Pancreas (tissue), 10 donors: ENCODE measurements around the gene MAFG. TPM values are rescaled to one million over a fixed set of nuclear protein-coding genes. Genes with fewer than 3 reads are reported as not detected.

Experiments
- ATAC-seq, 4 donors: fragments of 200-7000 bp; cut with Tn5 transposase; one replicate each; pipeline versions ENCODE4 v1.8.0 to v1.9.1; 2020; ENCODE audit warnings: mild to moderate bottlenecking in 4 of 4, moderate library complexity in 4 of 4
- DNase-seq, 6 donors: peaks; one replicate each; pipeline ENCODE4 v3.0.0-alpha.2; 2020
- FAIRE-seq: peaks from 2 replicates; lab custom pipeline; 2012; peaks lifted over from hg19 to GRCh38; lab: Jason Lieb, UNC
- H3K27ac ChIP-seq, 4 donors: fragments of 200-600 bp; sonication (generic); 1 replicate in 3 of 4; 2 replicates in 1 of 4; pipeline versions ENCODE4 v1.5.0 to v1.8.0; 2020
- H3K27me3 ChIP-seq, 4 donors: fragments of 200-600 bp; one replicate each; pipeline ENCODE4 v1.8.0; 2021
- H3K36me3 ChIP-seq, 3 donors: fragments of 200-600 bp; sonication (generic) in 1 of 3; one replicate each; pipeline versions ENCODE4 v1.5.0 to v1.8.0; 2020 to 2021
- H3K4me1 ChIP-seq, 3 donors: fragments of 200-600 bp; one replicate each; pipeline ENCODE4 v1.8.0; 2021
- H3K4me3 ChIP-seq, 4 donors: fragments of 200-600 bp; sonication (generic) in 2 of 4; one replicate each; pipeline versions ENCODE4 v1.5.0 to v1.8.0; 2020 to 2021
- H3K9me3 ChIP-seq, 4 donors: fragments of 200-600 bp; one replicate each; pipeline ENCODE4 v1.8.0; 2021
- CTCF ChIP-seq, 4 donors: fragments of 200-600 bp; sonication (generic) in 3 of 4; IDR thresholded peaks; one replicate each; pipeline versions ENCODE4 v1.5.0 to v1.8.0; 2021; ENCODE audit warnings: antibody characterized with exemption in 4 of 4
- WGBS, 2 donors: extraction: QIAGEN DNeasy Blood & Tissue Kit; methylation state at CpG; one replicate each; pipeline ENCODE4 v1.1.7; 2013; 5-methylcytosine and 5-hydroxymethylcytosine counted together
- intact Hi-C, 3 donors: fragments of 100-400 bp; cut with DNase I; formaldehyde crosslinking; loops; one replicate each; pipeline versions ENCODE4 v1.11.1 to v1.14.2; 2022
- polyA plus RNA-seq, 2 donors: library from polyadenylated mRNA; stranded (reverse); fragments of 200-250 nt; gene quantifications; one replicate each; pipeline ENCODE4 v1.2.3, GENCODE V29; 2013
- total RNA-seq, 6 donors: library from RNA; stranded (reverse); fragmentation: NEBNext Ultra II Directional in 4 of 6; extraction: Animal tissue kit (Norgen Biotek cat#: 25700) in 4 of 6; gene quantifications; one replicate each; pipeline versions ENCODE4 v1.2.1 to v1.2.4, GENCODE V29; 2021 to 2023
- donor health status: healthy with polysubstance abuse.
- donor health status: DM: no; HTN: no; CAD: no; lungs with moderate emphysema.
- donor health status: DM: no; HTN: no; CAD: no.
- donor health status: control.
- donor health status: control.
- donor health status: Bipolar disorder and iron deficiency.
- donor health status: DM: yes; HTN: yes; CAD: no.
- donor health status: DM: no; HTN: no; CAD: no.
- donor health status: DM: no; HTN: no; CAD: no.
- donor health status: DM: yes; HTN: yes; CAD: no.

MAFG gene
- total and polyA plus RNA-seq, 8 donors, result 6.4 to 11.1 (median 8.0) TPM

DNA sequence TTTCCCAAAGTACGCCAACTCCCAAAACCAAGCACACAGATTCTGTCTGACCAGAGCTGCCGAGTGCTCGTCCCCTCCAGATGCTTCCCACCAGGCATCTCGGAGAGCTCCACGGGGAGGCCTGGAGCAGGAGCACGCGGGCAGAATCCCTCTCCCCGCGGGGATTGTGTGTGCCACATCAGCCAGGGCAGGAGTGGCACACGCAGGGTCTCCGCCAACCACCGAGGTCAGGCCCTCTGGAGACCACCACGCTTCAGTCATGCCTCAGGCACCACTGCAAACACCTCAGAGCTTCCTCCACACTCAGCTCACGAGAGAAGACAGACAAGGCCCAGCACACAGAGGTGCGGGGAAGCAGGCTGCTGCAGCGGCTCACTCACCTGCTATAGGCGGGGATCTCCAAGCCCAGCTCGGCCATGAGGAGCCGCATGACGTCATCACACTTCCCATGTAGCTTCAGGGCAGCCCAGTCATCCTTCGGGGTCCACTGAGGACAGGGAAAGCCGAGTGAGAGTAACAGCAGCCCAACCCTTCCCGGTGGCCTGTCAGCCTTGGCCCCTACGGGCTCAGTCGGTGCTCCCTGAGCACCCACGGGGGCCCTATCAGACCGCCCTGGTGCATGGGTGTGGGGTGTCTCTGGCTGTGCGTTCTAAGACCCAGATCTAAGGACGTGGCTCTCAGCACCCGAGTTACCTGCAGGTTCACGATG, 14.0 kb downstream of the MAFG start:
- DNase-seq (peak in 1 of 6 donors; percentile 44), FAIRE-seq (no peak), ATAC-seq (no peak)
- TF ChIP-seq CTCF (IDR thresholded peaks at IDR 0.05), result no peak
- Histone ChIP-seq H3K4me3 (no peak overlapping the region), H3K36me3 (peaks cover 0 to 19% (median 15%) of the 10 kb centered on the region in 3 donors), H3K9me3 (no peaks in the 10 kb centered on the region), H3K4me1 (peaks cover 13 to 26% (median 18%) of the 10 kb centered on the region in 3 donors), H3K27ac (no peak overlapping the region), H3K27me3 (no peaks in the 10 kb centered on the region)
- intact Hi-C loops, result no loop called here
- 92 to 95% methylated on average over 31 of the region's 31 CpGs for WGBS, 2 donors

- DNase-seq (peak in 1 of 6 donors; percentile 68), ATAC-seq (no peak), FAIRE-seq (no peak)
- Histone ChIP-seq H3K36me3 (peaks cover 0 to 19% (median 15%) of the 10 kb centered on the region in 3 donors), H3K27me3 (no peaks in the 10 kb centered on the region), H3K27ac (no peak overlapping the region), H3K4me1 (peaks cover 13 to 22% (median 18%) of the 10 kb centered on the region in 3 donors), H3K9me3 (no peaks in the 10 kb centered on the region), H3K4me3 (no peak overlapping the region)
- intact Hi-C loops, result no loop called here
- 91 to 96% methylated on average over 32 of the region's 32 CpGs for WGBS, 2 donors
- TF ChIP-seq CTCF (IDR thresholded peaks at IDR 0.05), result no peak
These were observed 14.9 kb downstream of the MAFG start for GRCh38 chr17:81912441-81913309.

- WGBS, 2 donors, result 72 to 75% methylated on average over 19 of the region's 19 CpGs
- Histone ChIP-seq H3K27me3 (no peaks in the 10 kb centered on the region), H3K4me1 (peaks cover 12 to 17% (median 15%) of the 10 kb centered on the region in 3 donors), H3K27ac (peak overlapping the region in 2 of 4 donors; percentile 41 to 68), H3K36me3 (peaks cover 0 to 19% (median 15%) of the 10 kb centered on the region in 3 donors), H3K9me3 (no peaks in the 10 kb centered on the region), H3K4me3 (peak overlapping the region in 1 of 4 donors; percentile 17)
- intact Hi-C loops, result no loop called here
- ATAC-seq (no peak), FAIRE-seq (no peak), DNase-seq (peak in 1 of 6 donors; percentile 71)
- no peak for TF ChIP-seq CTCF (IDR thresholded peaks at IDR 0.05)
These were observed 15.6 kb downstream of the MAFG start for GRCh38 chr17:81911969-81912368.

GRCh38 chr17:81911277-81911961, 16.1 kb downstream of the MAFG start, which contains the start of gene PCYT2:
Gene PCYT2, minus strand, starts transcription at chr17:81911399. Its CDS starts 44 bp downstream, at chr17:81911355.
- Histone ChIP-seq H3K36me3 (peaks cover 0 to 19% (median 15%) of the 10 kb centered on the region in 3 donors), H3K4me3 (peak within 1 kb of the TSS; percentile 69 to 92 (median 76)), H3K27ac (peak within 1 kb of the TSS in 3 of 4 donors; percentile 28 to 68 (median 41)), H3K27me3 (no peaks in the 10 kb centered on the region), H3K4me1 (peaks cover 7 to 11% (median 10%) of the 10 kb centered on the region in 3 donors), H3K9me3 (no peaks in the 10 kb centered on the region)
- intact Hi-C loops, result no loop called here
- 2% methylated on average over 51 to 84 of the region's 84 CpGs for WGBS, 2 donors
- peak in 2 of 4 donors; percentile 10 to 31 for TF ChIP-seq CTCF (IDR thresholded peaks at IDR 0.05)
- peak; percentile 95 to 97 (median 96) for ATAC-seq
- FAIRE-seq, result no peak
- peak; percentile 95 to 99 (median 97) for DNase-seq
